ENCODE data around the gene SDK1.

Gene SDK1

DNA sequence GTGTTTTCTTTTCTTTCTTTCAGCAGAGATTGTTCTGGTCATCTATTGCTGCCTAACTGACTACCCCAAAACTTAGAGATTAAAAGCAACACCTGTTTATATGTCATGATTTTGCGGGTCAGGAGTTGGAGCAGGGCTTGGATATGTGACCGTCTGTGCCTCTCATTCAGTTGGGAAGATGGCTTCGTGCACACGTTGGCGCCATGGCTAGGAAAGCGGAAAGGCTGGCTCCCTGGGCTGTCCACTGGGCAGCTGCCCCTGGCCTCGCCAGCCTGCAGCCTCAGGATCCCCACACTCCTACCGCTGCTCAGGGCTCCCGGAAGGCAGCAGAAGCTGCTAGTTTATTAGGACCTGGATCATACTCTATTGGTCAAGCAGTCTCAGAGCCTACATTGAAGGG is 742.9 kb downstream of the SDK1 start:
- DNase-seq (ENCODE audit: low read depth) = no peak
- TF ChIP-seq, protein P1, sequence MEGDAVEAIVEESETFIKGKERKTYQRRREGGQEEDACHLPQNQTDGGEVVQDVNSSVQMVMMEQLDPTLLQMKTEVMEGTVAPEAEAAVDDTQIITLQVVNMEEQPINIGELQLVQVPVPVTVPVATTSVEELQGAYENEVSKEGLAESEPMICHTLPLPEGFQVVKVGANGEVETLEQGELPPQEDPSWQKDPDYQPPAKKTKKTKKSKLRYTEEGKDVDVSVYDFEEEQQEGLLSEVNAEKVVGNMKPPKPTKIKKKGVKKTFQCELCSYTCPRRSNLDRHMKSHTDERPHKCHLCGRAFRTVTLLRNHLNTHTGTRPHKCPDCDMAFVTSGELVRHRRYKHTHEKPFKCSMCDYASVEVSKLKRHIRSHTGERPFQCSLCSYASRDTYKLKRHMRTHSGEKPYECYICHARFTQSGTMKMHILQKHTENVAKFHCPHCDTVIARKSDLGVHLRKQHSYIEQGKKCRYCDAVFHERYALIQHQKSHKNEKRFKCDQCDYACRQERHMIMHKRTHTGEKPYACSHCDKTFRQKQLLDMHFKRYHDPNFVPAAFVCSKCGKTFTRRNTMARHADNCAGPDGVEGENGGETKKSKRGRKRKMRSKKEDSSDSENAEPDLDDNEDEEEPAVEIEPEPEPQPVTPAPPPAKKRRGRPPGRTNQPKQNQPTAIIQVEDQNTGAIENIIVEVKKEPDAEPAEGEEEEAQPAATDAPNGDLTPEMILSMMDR (conservative IDR thresholded peaks at IDR 0.05; ENCODE audit: low read length) = no peak
- H3K4me3 ChIP-seq (ENCODE audit: low read length) = no peak overlapping the region

DNA sequence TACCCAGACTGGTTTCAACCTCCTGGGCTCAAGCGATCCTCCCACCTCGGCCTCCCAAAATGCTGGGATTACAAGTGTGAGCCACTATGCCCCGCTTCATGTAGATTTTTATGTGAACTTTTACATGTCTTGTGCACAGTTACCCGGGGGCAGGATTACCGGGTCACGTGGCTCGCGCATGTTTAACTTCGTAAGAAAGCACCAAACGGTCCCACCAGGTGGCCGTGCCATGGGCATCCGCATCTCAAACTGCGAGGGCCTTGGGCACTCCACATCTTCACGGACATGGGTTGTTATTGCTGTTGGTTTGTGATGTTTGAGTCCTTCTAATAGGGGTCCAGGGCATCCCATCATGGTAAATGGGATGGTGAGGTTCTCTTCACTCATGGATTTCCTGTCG is 744.4 kb downstream of the SDK1 start:
- TF ChIP-seq, protein P1 (conservative IDR thresholded peaks at IDR 0.05; ENCODE audit: low read length) = no peak

DNA sequence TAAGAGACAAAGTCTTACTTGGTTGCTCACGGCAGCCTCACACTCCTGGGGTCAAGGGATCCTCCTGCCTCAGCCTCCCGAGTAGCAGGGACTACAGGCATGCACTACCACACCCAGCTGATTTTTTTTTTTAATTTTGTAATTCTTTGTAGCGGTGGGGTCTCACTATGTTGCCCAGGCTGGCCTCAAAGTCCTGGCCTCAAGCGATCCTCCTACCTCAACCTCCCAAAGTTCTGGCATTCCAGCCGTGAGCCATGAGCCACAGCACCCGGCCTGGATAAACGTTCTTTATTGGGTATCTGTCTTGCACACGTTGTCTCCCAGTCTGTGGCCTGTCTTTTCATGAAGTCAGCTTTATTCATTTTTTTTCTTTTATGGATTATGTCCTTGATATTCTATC is 744.9 kb downstream of the SDK1 start:
- no peak overlapping the region for H3K4me3 ChIP-seq (ENCODE audit: low read length)
- DNase-seq (ENCODE audit: low read depth) = no peak
- TF ChIP-seq, protein P1 (conservative IDR thresholded peaks at IDR 0.05; ENCODE audit: low read length) = no peak

More for the DNA sequence above, 744.4 kb downstream of the SDK1 start:
- DNase-seq (ENCODE audit: low read depth) = no peak
- H3K4me3 ChIP-seq (ENCODE audit: low read length) = no peak overlapping the region

DNA sequence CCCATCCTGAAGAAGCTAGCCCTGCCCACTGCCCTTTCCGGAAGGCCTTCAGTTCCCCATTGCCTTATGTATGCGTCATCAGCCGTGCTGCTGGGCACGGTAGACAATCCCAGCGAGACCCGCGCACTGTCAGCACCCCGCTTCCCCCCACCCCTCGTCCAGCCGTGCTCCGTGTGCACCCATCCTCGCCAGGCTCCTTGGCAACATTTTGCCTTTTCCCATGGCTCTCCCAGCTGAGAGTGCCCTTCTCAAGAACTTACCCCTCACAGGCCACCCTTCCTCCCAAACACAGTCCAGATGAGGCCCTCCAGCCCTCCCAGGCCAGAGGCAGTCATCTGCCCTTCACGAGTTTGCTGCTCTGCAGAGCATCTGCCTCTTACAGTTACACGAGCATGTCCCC is 747.3 kb downstream of the SDK1 start:
- H3K4me3 ChIP-seq (ENCODE audit: low read length) = no peak overlapping the region
- TF ChIP-seq, protein P1 (conservative IDR thresholded peaks at IDR 0.05; ENCODE audit: low read length) = no peak
- DNase-seq (ENCODE audit: low read depth) = no peak

DNA sequence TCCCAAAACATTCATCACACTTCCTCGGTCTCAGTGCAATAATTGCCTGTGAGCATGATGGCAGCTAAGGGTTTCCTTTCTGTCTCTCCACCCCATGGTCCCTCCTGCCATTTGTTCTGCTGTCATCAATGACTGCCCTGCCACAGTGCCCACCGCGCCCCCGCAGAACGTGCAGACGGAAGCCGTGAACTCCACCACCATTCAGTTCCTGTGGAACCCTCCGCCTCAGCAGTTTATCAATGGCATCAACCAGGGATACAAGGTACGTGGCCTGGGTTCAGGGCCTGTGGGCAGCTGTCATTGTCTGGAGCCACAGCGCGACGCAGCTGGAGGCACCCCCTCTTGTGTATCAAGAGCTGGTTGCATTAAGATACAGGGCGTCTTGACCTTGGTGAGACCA is 748.1 kb downstream of the SDK1 start:
- DNase-seq (ENCODE audit: low read depth) = no peak
- TF ChIP-seq, protein P1 (conservative IDR thresholded peaks at IDR 0.05; ENCODE audit: low read length) = no peak
- no peak overlapping the region for H3K4me3 ChIP-seq (ENCODE audit: low read length)

DNA sequence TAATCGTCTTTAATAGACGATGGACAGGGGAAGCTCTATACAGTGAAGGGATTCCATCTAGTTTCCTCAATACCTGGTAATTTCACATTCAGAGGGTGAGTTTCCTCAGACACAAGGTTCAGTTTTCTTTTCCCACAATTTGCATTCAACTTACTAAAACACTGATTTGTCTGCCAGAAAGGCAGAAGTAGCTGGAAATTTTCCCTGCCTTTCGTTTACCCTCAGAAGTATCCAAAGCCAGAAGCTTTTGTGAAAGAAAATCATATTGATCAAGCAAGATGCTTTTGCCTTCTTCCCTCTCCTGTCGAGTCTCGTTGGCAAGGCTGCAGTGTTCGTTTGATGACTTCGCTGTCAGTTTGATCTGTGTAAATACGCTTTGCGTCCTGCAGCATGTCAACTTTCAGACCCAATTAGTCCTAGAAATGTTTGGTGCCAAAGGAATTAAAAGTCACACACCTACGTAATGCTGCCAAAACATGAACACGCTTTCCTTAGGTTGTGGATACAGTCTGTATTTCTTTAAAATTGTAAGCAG is 749.1 kb downstream of the SDK1 start:
- H3K4me3 ChIP-seq (ENCODE audit: low read length) = no peak overlapping the region
- no peak for DNase-seq (ENCODE audit: low read depth)
- TF ChIP-seq, protein P1 (conservative IDR thresholded peaks at IDR 0.05; ENCODE audit: low read length) = no peak

DNA sequence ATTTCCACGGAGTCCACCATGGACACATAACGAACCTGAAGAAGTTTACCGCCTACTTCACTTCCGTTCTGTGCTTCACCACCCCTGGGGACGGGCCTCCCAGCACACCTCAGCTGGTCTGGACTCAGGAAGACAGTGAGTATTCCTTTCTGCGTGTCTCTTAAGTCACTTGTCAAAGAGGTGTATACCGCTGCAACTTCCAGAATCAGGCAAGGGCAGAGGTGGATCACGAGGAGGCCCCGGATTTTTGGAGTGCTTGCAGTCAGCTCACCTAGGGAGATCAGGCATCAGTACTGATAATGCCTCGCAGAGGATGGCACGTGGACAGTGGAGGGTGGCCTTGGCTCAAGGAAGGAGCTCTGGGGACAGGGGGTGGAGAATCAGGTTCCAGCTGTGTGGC is 750.6 kb downstream of the SDK1 start:
- H3K4me3 ChIP-seq (ENCODE audit: low read length) = no peak overlapping the region
- TF ChIP-seq, protein P1 (conservative IDR thresholded peaks at IDR 0.05; ENCODE audit: low read length) = no peak
- DNase-seq (ENCODE audit: low read depth) = no peak

Data from AG10803 (cell line).